Memory B cell (primary cell): ENCODE data around the gene PDE1C.

ENCODE experiments used
- ATAC-seq: fragments of 150-1000 bp; cut with Tn5 transposase; 2 replicates; pipeline ENCODE4 v1.10.0; 2021; ENCODE audit warnings: low read depth, mild to moderate bottlenecking, moderate library complexity
- DNase-seq, 2 donors: peaks; one replicate each; pipeline ENCODE4 v3.0.0; 2022; ENCODE audit warnings: low spot score in 2 of 2
- H3K27ac Mint-ChIP-seq: one replicate; pipeline ENCODE4 v1.8.0; 2022; ENCODE audit warnings: mild to moderate bottlenecking, moderate library complexity, mixed read lengths
- H3K27me3 Mint-ChIP-seq: one replicate; pipeline ENCODE4 v1.8.0; 2022; ENCODE audit warnings: mixed read lengths
- H3K36me3 Mint-ChIP-seq: one replicate; pipeline ENCODE4 v1.8.0; 2022; ENCODE audit warnings: mild to moderate bottlenecking, mixed read lengths
- H3K4me1 Mint-ChIP-seq: one replicate; pipeline ENCODE4 v1.8.0; 2022; ENCODE audit warnings: mixed read lengths
- H3K4me3 Mint-ChIP-seq: one replicate; pipeline ENCODE4 v1.8.0; 2022; ENCODE audit warnings: mild to moderate bottlenecking, moderate library complexity, mixed read lengths
- H3K9me3 Mint-ChIP-seq: one replicate; pipeline ENCODE4 v1.8.0; 2022; ENCODE audit warnings: mixed read lengths

Gene PDE1C

GRCh38 chr7:31720366-31720765, 349.8 kb downstream of the PDE1C start:
- H3K36me3 Mint-ChIP-seq: no peaks in the 10 kb centered on the region
- H3K4me1 Mint-ChIP-seq: no peaks in the 10 kb centered on the region
- H3K9me3 Mint-ChIP-seq: no peaks in the 10 kb centered on the region
- DNase-seq (no peak), ATAC-seq (no peak)
- no peaks in the 10 kb centered on the region for H3K27me3 Mint-ChIP-seq
- H3K4me3 Mint-ChIP-seq: no peak overlapping the region
- no peak overlapping the region for H3K27ac Mint-ChIP-seq

GRCh38 chr7:31716355-31716754, 353.9 kb downstream of the PDE1C start:
- Mint-ChIP-seq H3K27ac (no peak overlapping the region), H3K27me3 (peaks cover 4% of the 10 kb centered on the region), H3K36me3 (no peaks in the 10 kb centered on the region), H3K4me1 (no peaks in the 10 kb centered on the region), H3K9me3 (peaks cover 4% of the 10 kb centered on the region), H3K4me3 (no peak overlapping the region)
- DNase-seq (no peak), ATAC-seq (no peak)

GRCh38 chr7:31710171-31710570, 360.0 kb downstream of the PDE1C start:
- ATAC-seq (no peak), DNase-seq (no peak)
- H3K27ac Mint-ChIP-seq: no peak overlapping the region
- H3K9me3 Mint-ChIP-seq: peaks cover 4% of the 10 kb centered on the region
- H3K36me3 Mint-ChIP-seq: no peaks in the 10 kb centered on the region
- H3K4me3 Mint-ChIP-seq: no peak overlapping the region
- peaks cover 9% of the 10 kb centered on the region for H3K4me1 Mint-ChIP-seq
- peaks cover 4% of the 10 kb centered on the region for H3K27me3 Mint-ChIP-seq

- no peak for ATAC-seq
- H3K27me3 Mint-ChIP-seq: peaks cover 3% of the 10 kb centered on the region
- no peak for DNase-seq
- no peak overlapping the region for H3K4me3 Mint-ChIP-seq
- H3K27ac Mint-ChIP-seq: no peak overlapping the region
- no peaks in the 10 kb centered on the region for H3K36me3 Mint-ChIP-seq
- H3K9me3 Mint-ChIP-seq: no peaks in the 10 kb centered on the region
- H3K4me1 Mint-ChIP-seq: peaks cover 9% of the 10 kb centered on the region
These were observed 363.1 kb downstream of the PDE1C start for GRCh38 chr7:31707089-31707488.

- no peak for DNase-seq
- no peaks in the 10 kb centered on the region for H3K36me3 Mint-ChIP-seq
- no peak for ATAC-seq
- H3K27me3 Mint-ChIP-seq: no peaks in the 10 kb centered on the region
- no peak overlapping the region for H3K27ac Mint-ChIP-seq
- H3K4me3 Mint-ChIP-seq: no peak overlapping the region
- H3K9me3 Mint-ChIP-seq: no peaks in the 10 kb centered on the region
- H3K4me1 Mint-ChIP-seq: peaks cover 9% of the 10 kb centered on the region
These were observed 364.8 kb downstream of the PDE1C start for GRCh38 chr7:31705377-31705776.

- DNase-seq (no peak), ATAC-seq (no peak)
- Mint-ChIP-seq H3K4me1 (peaks cover 8% of the 10 kb centered on the region), H3K36me3 (no peaks in the 10 kb centered on the region), H3K9me3 (no peaks in the 10 kb centered on the region), H3K4me3 (no peak overlapping the region), H3K27me3 (no peaks in the 10 kb centered on the region), H3K27ac (no peak overlapping the region)
These were observed 367.9 kb downstream of the PDE1C start for GRCh38 chr7:31702354-31702753.
